Stomach (tissue), 9 donors: ENCODE measurements around the gene RABGAP1L. TPM values are rescaled to one million over a fixed set of nuclear protein-coding genes. Genes with fewer than 3 reads are reported as not detected.

Experiments
- DNase-seq, 2 donors: peaks; one replicate each; pipeline versions ENCODE4 v3.0.0 to v3.0.0-alpha.2; 2013 to 2019
- H3K27ac ChIP-seq, 5 donors: fragments of 200-600 bp in 4 of 5; sonication (generic) in 4 of 5; one replicate each; pipeline ENCODE4 v1.5.1; 2013 to 2019; ENCODE audit warnings: mild to moderate bottlenecking in 1 of 5, moderate library complexity in 1 of 5
- H3K27me3 ChIP-seq, 3 donors: fragments of 200-600 bp; sonication (generic); one replicate each; pipeline ENCODE4 v1.5.1; 2017 to 2019; ENCODE audit warnings: mixed run types in 1 of 3
- H3K36me3 ChIP-seq, 4 donors: fragments of 200-600 bp; sonication (generic); 1 replicate in 3 of 4; 2 replicates in 1 of 4; pipeline ENCODE4 v1.5.1; 2016 to 2019
- H3K4me1 ChIP-seq, 4 donors: fragments of 200-600 bp; sonication (generic); one replicate each; pipeline ENCODE4 v1.5.1; 2016 to 2019
- H3K4me3 ChIP-seq, 4 donors: fragments of 200-600 bp; sonication (generic) in 3 of 4; one replicate each; pipeline ENCODE4 v1.5.1; 2016 to 2019; ENCODE audit warnings: mild to moderate bottlenecking in 1 of 4
- H3K9me3 ChIP-seq, 4 donors: fragments of 200-600 bp; sonication (generic); one replicate each; pipeline ENCODE4 v1.5.1; 2016 to 2019
- CTCF ChIP-seq, 7 experiments: fragments of 450-650 bp in 4 of 7; fragments of 200-600 bp in 3 of 7; sonication (generic) in 3 of 7; IDR thresholded peaks; one replicate each; pipeline ENCODE4 v1.5.1; 2016 to 2019; ENCODE audit warnings: antibody characterized with exemption in 7 of 7, control low read depth in 2 of 7, mild to moderate bottlenecking in 1 of 7
- EP300 ChIP-seq: sonication (generic); formaldehyde crosslinking; IDR thresholded peaks from one replicate; pipeline ENCODE4 v1.6.1; 2017; ENCODE audit warnings: antibody characterized with exemption
- POLR2A ChIP-seq, 4 donors: fragments of 450-650 bp; IDR thresholded peaks; one replicate each; pipeline ENCODE4 v1.6.1; 2016; ENCODE audit warnings: antibody characterized with exemption in 4 of 4, control low read depth in 2 of 4, mild to moderate bottlenecking in 1 of 4, moderate library complexity in 1 of 4
- POLR2AphosphoS5 ChIP-seq, 3 donors: sonication (generic); formaldehyde crosslinking; IDR thresholded peaks; one replicate each; pipeline ENCODE4 v1.6.1; 2016; ENCODE audit warnings: antibody characterized with exemption in 3 of 3
- WGBS, 5 donors: extraction: QIAGEN DNeasy Blood & Tissue Kit in 3 of 5; methylation state at CpG; one replicate each; pipeline versions ENCODE4 v1.1.5 to v1.1.7; 2013 to 2018; 5-methylcytosine and 5-hydroxymethylcytosine counted together
- intact Hi-C: fragments of 100-400 bp; cut with DNase I; formaldehyde crosslinking; loops from one replicate; pipeline ENCODE4 v1.15.1; 2023; ENCODE audit warnings: low total_unique reads
- polyA plus RNA-seq, 3 donors: library from polyadenylated mRNA; stranded (reverse); fragments of 200-250 nt; gene quantifications; one replicate each; pipeline ENCODE4 v1.2.3, GENCODE V29; 2013
- total RNA-seq, 5 donors: library from RNA; depleted of rRNA; stranded (reverse); fragments of >200 nt; gene quantifications; one replicate each; pipeline versions ENCODE4 v1.1.0 to v1.2.3, GENCODE V29; 2014 to 2016
- donor health status: healthy with polysubstance abuse.
- donor health status: Bipolar disorder and iron deficiency.
- donor health status: healthy.

Gene RABGAP1L
- total and polyA plus RNA-seq, 8 donors, result 14.2 to 238 (median 57.9) TPM

GRCh38 chr1:174734270-174734669 is 575.0 kb downstream of the RABGAP1L start:
- Histone ChIP-seq H3K36me3 (no peaks in the 10 kb centered on the region), H3K4me3 (no peak overlapping the region), H3K27me3 (no peaks in the 10 kb centered on the region), H3K27ac (no peak overlapping the region), H3K9me3 (peaks cover 0 to 8% (median 0%) of the 10 kb centered on the region in 4 donors), H3K4me1 (no peaks in the 10 kb centered on the region)
- no peak for DNase-seq
- TF ChIP-seq CTCF (IDR thresholded peaks at IDR 0.05), result no peak
- no peak for TF ChIP-seq EP300
- no peak for TF ChIP-seq POLR2A (IDR thresholded peaks at IDR 0.05)
- TF ChIP-seq POLR2AphosphoS5 (IDR thresholded peaks at IDR 0.05), result no peak
- intact Hi-C loops, result no loop called here
- 86 to 96% (median 93%) methylated on average over 2 of the region's 2 CpGs for WGBS, 5 donors

GRCh38 chr1:174736831-174737230 is 577.5 kb downstream of the RABGAP1L start:
- no peaks in the 10 kb centered on the region for H3K27me3 ChIP-seq
- no peak overlapping the region for H3K27ac ChIP-seq
- no peak overlapping the region for H3K4me3 ChIP-seq
- H3K9me3 ChIP-seq, result peaks cover 0 to 8% (median 0%) of the 10 kb centered on the region in 4 donors
- TF ChIP-seq EP300, result no peak
- TF ChIP-seq CTCF (IDR thresholded peaks at IDR 0.05), result no peak
- TF ChIP-seq POLR2AphosphoS5 (IDR thresholded peaks at IDR 0.05), result no peak
- TF ChIP-seq POLR2A (IDR thresholded peaks at IDR 0.05), result no peak
- no peaks in the 10 kb centered on the region for H3K36me3 ChIP-seq
- peaks cover 0 to 6% (median 0%) of the 10 kb centered on the region in 4 donors for H3K4me1 ChIP-seq
- 91 to 100% (median 95%) methylated on average over 2 of the region's 2 CpGs for WGBS, 5 donors
- no peak for DNase-seq
- intact Hi-C loops, result no loop called here

- Histone ChIP-seq H3K4me3 (no peak overlapping the region), H3K27ac (no peak overlapping the region), H3K4me1 (peaks cover 0 to 6% (median 0%) of the 10 kb centered on the region in 4 donors), H3K27me3 (no peaks in the 10 kb centered on the region), H3K36me3 (no peaks in the 10 kb centered on the region), H3K9me3 (peaks cover 0 to 8% (median 0%) of the 10 kb centered on the region in 4 donors)
- WGBS, 5 donors, result 62 to 69% (median 63%) methylated on average over 2 of the region's 2 CpGs
- peak in 1 of 2 donors; percentile 11 for DNase-seq
- intact Hi-C loops, result loop anchor here (5.0 kb wide), 1 partner anchor 483 kb away; no protein-coding TSS in a partner anchor
- TF ChIP-seq POLR2A (IDR thresholded peaks at IDR 0.05) (no peak), EP300 (no peak), POLR2AphosphoS5 (IDR thresholded peaks at IDR 0.05) (no peak), CTCF (IDR thresholded peaks at IDR 0.05) (no peak)
These were observed 581.1 kb downstream of the RABGAP1L start for GRCh38 chr1:174740249-174740968.

GRCh38 chr1:174742805-174743653 is 583.7 kb downstream of the RABGAP1L start:
- no peak for DNase-seq
- H3K27ac ChIP-seq, result no peak overlapping the region
- no peaks in the 10 kb centered on the region for H3K36me3 ChIP-seq
- no peaks in the 10 kb centered on the region for H3K9me3 ChIP-seq
- WGBS, 5 donors, result 60 to 67% (median 65%) methylated on average over 3 of the region's 3 CpGs
- H3K27me3 ChIP-seq, result no peaks in the 10 kb centered on the region
- TF ChIP-seq POLR2AphosphoS5 (IDR thresholded peaks at IDR 0.05) (no peak), EP300 (no peak), POLR2A (IDR thresholded peaks at IDR 0.05) (no peak), CTCF (IDR thresholded peaks at IDR 0.05) (no peak)
- intact Hi-C loops, result loop anchor here (5.0 kb wide), 1 partner anchor 486 kb away; no protein-coding TSS in a partner anchor
- H3K4me1 ChIP-seq, result peaks cover 0 to 6% (median 0%) of the 10 kb centered on the region in 4 donors
- no peak overlapping the region for H3K4me3 ChIP-seq
